Esophagus muscularis mucosa (tissue), 4 donors: ENCODE results near the gene SH3D19. TPM values are rescaled to one million over a fixed set of nuclear protein-coding genes. Genes with fewer than 3 reads are reported as not detected.
A peak's percentile ranks its signal among the peaks of the same experiment; 100 is the strongest.

Experiments used
- DNase-seq: peaks from one replicate; pipeline ENCODE4 v3.0.0-alpha.2; 2017; ENCODE audit errors: extremely low spot score
- H3K27ac ChIP-seq, 4 donors: fragments of 200-600 bp; sonication (generic); replicated peaks in 1 of 4; 1 replicate in 3 of 4; 2 replicates in 1 of 4; pipeline ENCODE4 v1.5.1; 2016 to 2019; ENCODE audit warnings: mild to moderate bottlenecking in 1 of 4
- H3K27me3 ChIP-seq, 4 donors: fragments of 200-600 bp; sonication (generic); one replicate each; pipeline versions ENCODE4 v1.5.1 to v1.6.0; 2016 to 2019
- H3K36me3 ChIP-seq, 4 donors: fragments of 200-600 bp; sonication (generic); one replicate each; pipeline ENCODE4 v1.5.1; 2016 to 2019
- H3K4me1 ChIP-seq, 4 donors: fragments of 200-600 bp; sonication (generic); one replicate each; pipeline ENCODE4 v1.5.1; 2016 to 2019
- H3K4me3 ChIP-seq, 4 donors: fragments of 200-600 bp; sonication (generic); 1 replicate in 2 of 4; 2 replicates in 2 of 4; pipeline ENCODE4 v1.5.1; 2016 to 2019; ENCODE audit warnings: mild to moderate bottlenecking in 4 of 4, moderate library complexity in 1 of 4
- H3K9me3 ChIP-seq, 4 donors: fragments of 200-600 bp; sonication (generic); 1 replicate in 3 of 4; 2 replicates in 1 of 4; pipeline ENCODE4 v1.5.1; 2016 to 2019
- EP300 ChIP-seq: sonication (generic); formaldehyde crosslinking; IDR thresholded peaks from one replicate; pipeline ENCODE4 v1.6.1; 2017; ENCODE audit warnings: antibody characterized with exemption
- POLR2A ChIP-seq: fragments of 450-650 bp; IDR thresholded peaks from one replicate; pipeline ENCODE4 v1.6.1; 2017; ENCODE audit warnings: antibody characterized with exemption, moderate library complexity, mild to moderate bottlenecking, low read depth
- POLR2AphosphoS5 ChIP-seq, 2 donors: sonication (generic); formaldehyde crosslinking; IDR thresholded peaks; one replicate each; pipeline ENCODE4 v1.6.1; 2017; ENCODE audit warnings: antibody characterized with exemption in 2 of 2
- WGBS: methylation state at CpG from one replicate; pipeline ENCODE4 v1.1.5; 2018; 5-methylcytosine and 5-hydroxymethylcytosine counted together
- intact Hi-C: fragments of 100-400 bp; cut with DNase I; formaldehyde crosslinking; loops from one replicate; pipeline ENCODE4 v1.15.1; 2023
- total RNA-seq, 4 donors: library from RNA; depleted of rRNA; stranded (reverse); fragments of >200 nt; gene quantifications; one replicate each; pipeline versions ENCODE4 v1.1.0 to v1.2.1, GENCODE V29; 2016
- TF ChIP-seq, protein P1 (sequence below), 3 experiments: fragments of 200-600 bp in 2 of 3; fragments of 450-650 bp in 1 of 3; sonication (generic) in 2 of 3; IDR thresholded peaks; one replicate each; pipeline ENCODE4 v1.5.1; 2017 to 2019; ENCODE audit warnings: antibody characterized with exemption in 3 of 3, mild to moderate bottlenecking in 2 of 3, moderate library complexity in 1 of 3

The SH3D19 gene
- total RNA-seq, 4 donors from 2014 or later = 115 to 186 (median 177) TPM

- H3K27ac ChIP-seq = no peak overlapping the region
- TF ChIP-seq POLR2A (no peak), EP300 (no peak), POLR2AphosphoS5 (IDR thresholded peaks at IDR 0.05) (no peak)
- TF ChIP-seq, protein P1, sequence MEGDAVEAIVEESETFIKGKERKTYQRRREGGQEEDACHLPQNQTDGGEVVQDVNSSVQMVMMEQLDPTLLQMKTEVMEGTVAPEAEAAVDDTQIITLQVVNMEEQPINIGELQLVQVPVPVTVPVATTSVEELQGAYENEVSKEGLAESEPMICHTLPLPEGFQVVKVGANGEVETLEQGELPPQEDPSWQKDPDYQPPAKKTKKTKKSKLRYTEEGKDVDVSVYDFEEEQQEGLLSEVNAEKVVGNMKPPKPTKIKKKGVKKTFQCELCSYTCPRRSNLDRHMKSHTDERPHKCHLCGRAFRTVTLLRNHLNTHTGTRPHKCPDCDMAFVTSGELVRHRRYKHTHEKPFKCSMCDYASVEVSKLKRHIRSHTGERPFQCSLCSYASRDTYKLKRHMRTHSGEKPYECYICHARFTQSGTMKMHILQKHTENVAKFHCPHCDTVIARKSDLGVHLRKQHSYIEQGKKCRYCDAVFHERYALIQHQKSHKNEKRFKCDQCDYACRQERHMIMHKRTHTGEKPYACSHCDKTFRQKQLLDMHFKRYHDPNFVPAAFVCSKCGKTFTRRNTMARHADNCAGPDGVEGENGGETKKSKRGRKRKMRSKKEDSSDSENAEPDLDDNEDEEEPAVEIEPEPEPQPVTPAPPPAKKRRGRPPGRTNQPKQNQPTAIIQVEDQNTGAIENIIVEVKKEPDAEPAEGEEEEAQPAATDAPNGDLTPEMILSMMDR (IDR thresholded peaks at IDR 0.05) = no peak
- no peaks in the 10 kb centered on the region for H3K9me3 ChIP-seq
- H3K36me3 ChIP-seq = no peaks in the 10 kb centered on the region
- no peaks in the 10 kb centered on the region for H3K27me3 ChIP-seq
- DNase-seq = peak; percentile 37
- H3K4me3 ChIP-seq = no peak overlapping the region
- 88% methylated on average over 7 of the region's 7 CpGs for WGBS
- peaks cover 20 to 38% (median 30%) of the 10 kb centered on the region in 4 donors for H3K4me1 ChIP-seq
- intact Hi-C loops = no loop called here
These were observed 93.3 kb downstream of the SH3D19 start for GRCh38 chr4:151231915-151232595.

GRCh38 chr4:151228189-151229119, 97.0 kb downstream of the SH3D19 start:
- Histone ChIP-seq H3K4me3 (peak overlapping the region; percentile 40 to 55 (median 44)), H3K4me1 (peaks cover 35 to 55% (median 48%) of the 10 kb centered on the region in 4 donors), H3K36me3 (no peaks in the 10 kb centered on the region), H3K27ac (peak overlapping the region; percentile 60 to 75 (median 66)), H3K9me3 (no peaks in the 10 kb centered on the region), H3K27me3 (no peaks in the 10 kb centered on the region)
- WGBS = 78% methylated on average over 6 of the region's 6 CpGs
- intact Hi-C loops = no loop called here
- peak; percentile 24 for DNase-seq
- no peak for TF ChIP-seq POLR2AphosphoS5 (IDR thresholded peaks at IDR 0.05)
- TF ChIP-seq, protein P1 (IDR thresholded peaks at IDR 0.05) = no peak
- TF ChIP-seq EP300 = no peak
- no peak for TF ChIP-seq POLR2A

DNA sequence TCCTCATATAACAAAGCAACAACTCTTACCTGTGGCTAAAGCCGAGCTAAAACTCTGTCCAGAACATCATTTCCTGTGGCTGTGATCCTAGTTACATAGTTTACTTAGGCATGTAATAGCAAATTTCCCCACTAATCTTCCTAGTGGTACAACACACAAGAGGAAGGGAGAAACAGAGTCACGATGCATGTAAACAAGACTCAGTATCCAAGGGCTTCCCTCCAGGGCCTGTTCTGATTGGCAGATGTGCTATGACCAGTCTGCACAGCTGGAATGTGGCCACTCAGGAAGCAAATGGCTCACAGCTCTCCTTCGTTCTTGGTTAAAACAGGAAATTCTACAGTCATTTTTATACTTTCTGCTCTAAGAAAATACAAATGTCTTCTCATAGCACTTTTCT, 97.7 kb downstream of the SH3D19 start:
- TF ChIP-seq POLR2AphosphoS5 (IDR thresholded peaks at IDR 0.05) (peak; percentile 47 to 64), POLR2A (no peak)
- Histone ChIP-seq H3K27ac (peak overlapping the region; percentile 60 to 75 (median 66)), H3K4me1 (peaks cover 33 to 58% (median 45%) of the 10 kb centered on the region in 4 donors), H3K4me3 (peak overlapping the region; percentile 40 to 55 (median 44)), H3K36me3 (no peaks in the 10 kb centered on the region), H3K27me3 (no peaks in the 10 kb centered on the region), H3K9me3 (no peaks in the 10 kb centered on the region)
- 14% methylated on average over 3 of the region's 3 CpGs for WGBS
- intact Hi-C loops = no loop called here
- DNase-seq = peak; percentile 84

DNA sequence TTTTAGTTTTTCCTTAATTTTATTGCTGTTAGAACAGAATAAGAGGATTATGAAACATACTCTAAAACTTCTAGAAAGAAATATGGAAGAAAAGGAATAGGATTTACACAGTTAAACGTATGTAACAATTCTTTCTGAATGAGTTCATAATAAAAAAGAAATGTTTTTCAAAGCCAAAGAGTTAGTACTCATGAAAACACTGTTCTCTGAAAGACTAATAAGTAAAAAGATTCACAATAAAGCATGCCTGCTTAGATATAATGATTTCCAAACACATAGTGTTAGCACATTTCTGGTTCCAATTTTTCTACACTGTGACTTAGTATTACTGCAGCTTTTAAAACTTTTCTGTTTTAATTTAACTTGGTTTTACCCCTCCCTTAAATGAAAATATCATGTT, 98.2 kb downstream of the SH3D19 start:
- peak overlapping the region; percentile 40 to 55 (median 44) for H3K4me3 ChIP-seq

More for the DNA sequence above, 98.2 kb downstream of the SH3D19 start:
- no peak for DNase-seq
- intact Hi-C loops = no loop called here
- Histone ChIP-seq H3K9me3 (no peaks in the 10 kb centered on the region), H3K4me1 (peaks cover 30 to 55% (median 42%) of the 10 kb centered on the region in 4 donors), H3K27ac (peak overlapping the region; percentile 60 to 75 (median 66)), H3K36me3 (no peaks in the 10 kb centered on the region), H3K27me3 (no peaks in the 10 kb centered on the region)
- TF ChIP-seq, protein P1 (IDR thresholded peaks at IDR 0.05) = no peak
- TF ChIP-seq POLR2AphosphoS5 (IDR thresholded peaks at IDR 0.05) (no peak), POLR2A (no peak), EP300 (no peak)
- 51% methylated on average over 1 of the region's 1 CpG for WGBS
